Lower leg skin (tissue), 4 donors: ENCODE measurements around the gene ETFDH. TPM values are rescaled to one million over a fixed set of nuclear protein-coding genes. Genes with fewer than 3 reads are reported as not detected.
"Not testable (repeated sequence)": the region's sequence is repeated elsewhere in the genome, so short reads cannot be mapped to it uniquely, and the experiment has no call there.

ENCODE experiments used
- DNase-seq, 2 donors: peaks; one replicate each; pipeline ENCODE4 v3.0.0-alpha.2; 2019; ENCODE audit warnings: low spot score in 2 of 2
- H3K4me3 ChIP-seq: fragments of 200-600 bp; sonication (generic); 2 replicates; pipeline ENCODE4 v1.5.1; 2017; ENCODE audit warnings: mild to moderate bottlenecking, low read depth; ENCODE audit not compliant: poor library complexity, severe bottlenecking
- CTCF ChIP-seq, 3 donors: fragments of 450-650 bp; IDR thresholded peaks; one replicate each; pipeline ENCODE4 v1.5.1; 2016; ENCODE audit warnings: antibody characterized with exemption in 3 of 3, mild to moderate bottlenecking in 3 of 3, moderate library complexity in 2 of 3
- POLR2A ChIP-seq, 2 donors: fragments of 450-650 bp; IDR thresholded peaks; one replicate each; pipeline ENCODE4 v1.6.1; 2016 to 2017; ENCODE audit warnings: antibody characterized with exemption in 2 of 2, mild to moderate bottlenecking in 1 of 2, moderate library complexity in 1 of 2
- WGBS, 2 donors: methylation state at CpG; one replicate each; pipeline ENCODE4 v1.1.5; 2018; 5-methylcytosine and 5-hydroxymethylcytosine counted together
- intact Hi-C: fragments of 100-400 bp; cut with DNase I; formaldehyde crosslinking; loops from one replicate; pipeline ENCODE4 v1.15.0; 2023; ENCODE audit warnings: low total_unique reads
- total RNA-seq, 4 donors: library from RNA; depleted of rRNA; stranded (reverse); fragments of >200 nt; gene quantifications; one replicate each; pipeline ENCODE4 v1.1.0, GENCODE V29; 2016

The ETFDH gene
- total RNA-seq, 4 donors from 2014 or later: 34.6 to 118 (median 58.4) TPM

GRCh38 chr4:158738866-158739265 is 66.8 kb downstream of the ETFDH start:
- intact Hi-C loops: no loop called here
- WGBS, 2 donors: 92 to 94% methylated on average over 2 of the region's 2 CpGs
- DNase-seq: no peak
- TF ChIP-seq POLR2A (IDR thresholded peaks at IDR 0.05): no peak
- no peak for TF ChIP-seq CTCF (IDR thresholded peaks at IDR 0.05)
- H3K4me3 ChIP-seq: no peak overlapping the region

- H3K4me3 ChIP-seq: no peak overlapping the region
- DNase-seq: no peak
- TF ChIP-seq CTCF (IDR thresholded peaks at IDR 0.05): no peak
- no peak for TF ChIP-seq POLR2A (IDR thresholded peaks at IDR 0.05)
- WGBS, 2 donors: 87 to 93% methylated on average over 2 of the region's 2 CpGs
- intact Hi-C loops: no loop called here
These were observed 67.5 kb downstream of the ETFDH start for GRCh38 chr4:158739600-158739999.

GRCh38 chr4:158741326-158742021 is 69.4 kb downstream of the ETFDH start:
- WGBS, 2 donors: 57 to 63% methylated on average over 3 of the region's 3 CpGs
- DNase-seq: no peak
- intact Hi-C loops: no loop called here
- no peak for TF ChIP-seq CTCF (IDR thresholded peaks at IDR 0.05)
- TF ChIP-seq POLR2A (IDR thresholded peaks at IDR 0.05): no peak
- no peak overlapping the region for H3K4me3 ChIP-seq

GRCh38 chr4:158746537-158746936 is 74.4 kb downstream of the ETFDH start:
- 92 to 95% methylated on average over 15 to 18 of the region's 31 CpGs for WGBS, 2 donors
- H3K4me3 ChIP-seq, intact Hi-C loops, DNase-seq: not testable (repeated sequence)

- no peak for DNase-seq
- intact Hi-C loops: no loop called here
- WGBS, 2 donors: 60 to 70% methylated on average over 3 of the region's 3 CpGs
- H3K4me3 ChIP-seq: no peak overlapping the region
- TF ChIP-seq POLR2A (IDR thresholded peaks at IDR 0.05): no peak
- TF ChIP-seq CTCF (IDR thresholded peaks at IDR 0.05): no peak
These were observed 78.3 kb downstream of the ETFDH start for GRCh38 chr4:158750379-158750778.

- DNase-seq: no peak
- no peak overlapping the region for H3K4me3 ChIP-seq
- TF ChIP-seq CTCF (IDR thresholded peaks at IDR 0.05) (no peak), POLR2A (IDR thresholded peaks at IDR 0.05) (no peak)
- 92 to 94% methylated on average over 5 of the region's 5 CpGs for WGBS, 2 donors
- intact Hi-C loops: no loop called here
These were observed 82.5 kb downstream of the ETFDH start for GRCh38 chr4:158754385-158755180.

GRCh38 chr4:158755819-158756218 is 83.7 kb downstream of the ETFDH start:
- H3K4me3 ChIP-seq, DNase-seq, intact Hi-C loops: not testable (repeated sequence)
- 89 to 95% methylated on average over 7 of the region's 7 CpGs for WGBS, 2 donors
